ENCODE results near the gene CDK9.

DNA sequence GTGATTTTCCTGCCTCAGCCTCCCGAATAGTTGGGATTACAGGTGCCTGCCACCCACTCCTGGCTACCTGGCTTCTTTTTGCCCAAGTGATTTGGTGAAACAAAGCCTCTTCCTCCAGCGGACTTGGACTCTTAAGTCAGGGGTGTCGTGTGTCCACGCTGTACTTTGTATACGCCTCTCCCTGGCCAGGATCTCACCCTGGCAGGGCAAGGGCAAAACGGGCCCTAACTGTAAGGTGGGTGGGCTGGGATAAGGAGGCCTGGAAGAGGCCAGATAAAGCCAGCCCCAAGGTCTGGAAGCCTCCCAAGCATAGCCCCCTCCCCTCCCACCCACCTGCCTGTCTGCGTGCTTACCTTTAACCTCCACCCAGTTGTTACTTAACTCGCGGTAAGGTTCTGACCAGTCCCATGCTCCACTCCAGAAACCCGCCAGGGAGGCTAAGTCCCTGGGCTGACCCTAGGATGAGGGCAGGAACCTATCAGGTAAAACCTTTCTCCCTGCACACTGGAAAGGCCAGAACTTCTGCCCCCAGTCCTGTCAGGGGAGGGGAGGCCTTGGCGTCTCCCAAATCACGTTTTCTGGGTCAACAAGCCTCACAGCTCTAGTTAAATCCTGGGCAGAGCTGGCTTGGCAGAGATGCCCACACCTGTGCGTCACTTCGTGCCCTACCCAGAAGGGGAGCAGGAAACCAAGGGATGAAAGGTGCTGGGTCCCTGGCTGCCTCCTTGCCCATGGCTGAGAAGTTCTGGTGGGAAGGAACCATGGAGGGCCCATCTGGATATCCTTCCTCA is 8.4 kb downstream of the CDK9 start:
- TF ChIP-seq, protein P1, sequence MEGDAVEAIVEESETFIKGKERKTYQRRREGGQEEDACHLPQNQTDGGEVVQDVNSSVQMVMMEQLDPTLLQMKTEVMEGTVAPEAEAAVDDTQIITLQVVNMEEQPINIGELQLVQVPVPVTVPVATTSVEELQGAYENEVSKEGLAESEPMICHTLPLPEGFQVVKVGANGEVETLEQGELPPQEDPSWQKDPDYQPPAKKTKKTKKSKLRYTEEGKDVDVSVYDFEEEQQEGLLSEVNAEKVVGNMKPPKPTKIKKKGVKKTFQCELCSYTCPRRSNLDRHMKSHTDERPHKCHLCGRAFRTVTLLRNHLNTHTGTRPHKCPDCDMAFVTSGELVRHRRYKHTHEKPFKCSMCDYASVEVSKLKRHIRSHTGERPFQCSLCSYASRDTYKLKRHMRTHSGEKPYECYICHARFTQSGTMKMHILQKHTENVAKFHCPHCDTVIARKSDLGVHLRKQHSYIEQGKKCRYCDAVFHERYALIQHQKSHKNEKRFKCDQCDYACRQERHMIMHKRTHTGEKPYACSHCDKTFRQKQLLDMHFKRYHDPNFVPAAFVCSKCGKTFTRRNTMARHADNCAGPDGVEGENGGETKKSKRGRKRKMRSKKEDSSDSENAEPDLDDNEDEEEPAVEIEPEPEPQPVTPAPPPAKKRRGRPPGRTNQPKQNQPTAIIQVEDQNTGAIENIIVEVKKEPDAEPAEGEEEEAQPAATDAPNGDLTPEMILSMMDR (IDR thresholded peaks at IDR 0.05; ENCODE audit: insufficient read depth, low read length, poor library complexity, severe bottlenecking), result no peak
- TF ChIP-seq EZH2phosphoT487 (conservative IDR thresholded peaks at IDR 0.05; ENCODE audit: low read length), result no peak

Measured in SU-DHL-6 (cell line).